NCI-H1694 (cell line): Measurements from ENCODE around the gene BMF.

ENCODE experiments used
- DNase-seq: peaks from one replicate; lab custom pipeline; 2025; lab: John Stamatoyannopoulos, UW

Gene BMF

DNA sequence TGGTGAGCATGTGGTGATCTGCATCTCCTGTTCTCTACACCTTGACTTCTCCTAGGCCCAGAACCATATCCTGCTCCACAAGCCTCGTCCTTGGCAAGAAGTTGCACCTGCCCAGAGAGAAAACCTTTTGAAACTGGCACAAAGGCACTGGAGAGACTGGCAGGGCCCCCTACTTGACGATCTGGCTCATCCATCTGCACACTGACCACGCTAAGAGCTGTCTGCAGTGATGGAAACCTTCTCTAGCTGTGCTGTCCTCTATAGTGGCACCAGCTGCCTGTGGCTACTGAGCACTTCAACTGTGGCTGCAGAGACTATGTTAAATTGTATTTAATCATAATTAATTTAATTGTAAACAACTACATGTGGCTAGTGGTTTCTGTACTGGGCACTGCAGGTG, 43.5 kb downstream of the BMF start:
- DNase-seq: no peak

DNA sequence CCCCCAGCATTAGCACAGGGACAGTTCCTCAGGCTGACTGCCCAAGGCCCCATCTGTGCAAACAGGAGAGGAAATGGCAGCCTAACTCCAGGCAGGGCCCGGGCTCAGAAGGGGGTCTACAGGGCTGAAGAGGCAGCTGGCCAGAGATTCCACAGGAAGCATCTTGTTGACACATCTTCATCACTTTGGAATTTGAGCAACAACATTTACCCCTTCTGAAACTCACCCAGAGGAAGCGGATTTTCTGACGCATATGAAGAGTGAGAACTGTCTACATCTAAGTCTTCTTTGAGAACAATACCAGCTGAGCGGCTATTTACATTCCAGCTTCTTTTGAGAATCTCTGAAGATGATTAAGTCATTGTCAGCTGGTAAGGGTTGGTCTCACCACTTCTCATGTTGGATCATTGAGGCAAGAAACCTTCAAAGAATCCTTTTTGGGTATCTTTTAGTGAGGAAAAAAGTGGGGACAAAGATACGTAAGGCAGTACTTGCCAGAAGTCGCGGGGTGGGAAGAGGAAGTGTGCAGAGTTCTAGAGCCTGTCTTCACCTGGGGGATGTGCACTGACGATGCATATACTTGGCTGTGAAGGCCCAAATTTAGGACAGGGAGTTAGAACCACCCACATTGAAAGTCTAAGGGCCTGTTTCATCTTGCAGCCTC, 44.3 kb downstream of the BMF start:
- no peak for DNase-seq

GRCh38 chr15:40063563-40064011, 45.1 kb downstream of the BMF start:
- no peak for DNase-seq

DNA sequence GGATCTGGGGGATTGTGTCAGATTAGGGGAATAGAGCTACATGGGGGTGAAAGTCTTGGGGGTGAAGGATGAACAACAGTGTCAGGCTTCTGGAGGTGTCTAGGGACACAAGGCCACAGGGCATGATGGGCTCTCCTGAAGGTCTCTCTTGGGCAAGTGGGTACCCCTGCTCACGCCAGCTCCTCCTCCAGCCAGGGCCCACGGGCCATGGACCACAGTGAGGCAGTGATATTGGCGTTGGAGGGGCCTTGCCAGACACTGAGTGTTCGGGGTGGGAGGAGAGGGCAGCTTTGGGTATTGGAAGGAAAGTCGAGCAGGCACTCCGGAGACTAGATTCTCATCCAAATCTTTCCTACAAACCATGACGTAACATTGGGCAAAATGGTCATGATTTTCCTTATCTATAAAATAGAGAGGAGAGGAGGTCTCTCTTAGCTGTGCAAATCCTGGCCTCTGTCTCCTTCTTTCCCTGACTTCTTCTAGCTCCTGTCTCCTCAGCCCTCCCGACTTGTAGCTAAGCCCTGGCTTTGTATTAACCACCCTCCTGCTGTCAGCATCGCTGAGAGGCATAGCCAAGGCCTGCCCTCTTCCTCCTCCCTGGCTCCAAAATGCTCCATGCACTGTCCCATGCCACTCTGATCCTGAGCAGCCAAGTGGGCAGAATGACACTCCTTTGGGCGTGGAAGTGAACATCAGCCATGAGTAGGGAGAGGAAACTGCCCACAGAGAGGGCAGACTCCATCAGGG, 45.7 kb downstream of the BMF start:
- DNase-seq: no peak

DNA sequence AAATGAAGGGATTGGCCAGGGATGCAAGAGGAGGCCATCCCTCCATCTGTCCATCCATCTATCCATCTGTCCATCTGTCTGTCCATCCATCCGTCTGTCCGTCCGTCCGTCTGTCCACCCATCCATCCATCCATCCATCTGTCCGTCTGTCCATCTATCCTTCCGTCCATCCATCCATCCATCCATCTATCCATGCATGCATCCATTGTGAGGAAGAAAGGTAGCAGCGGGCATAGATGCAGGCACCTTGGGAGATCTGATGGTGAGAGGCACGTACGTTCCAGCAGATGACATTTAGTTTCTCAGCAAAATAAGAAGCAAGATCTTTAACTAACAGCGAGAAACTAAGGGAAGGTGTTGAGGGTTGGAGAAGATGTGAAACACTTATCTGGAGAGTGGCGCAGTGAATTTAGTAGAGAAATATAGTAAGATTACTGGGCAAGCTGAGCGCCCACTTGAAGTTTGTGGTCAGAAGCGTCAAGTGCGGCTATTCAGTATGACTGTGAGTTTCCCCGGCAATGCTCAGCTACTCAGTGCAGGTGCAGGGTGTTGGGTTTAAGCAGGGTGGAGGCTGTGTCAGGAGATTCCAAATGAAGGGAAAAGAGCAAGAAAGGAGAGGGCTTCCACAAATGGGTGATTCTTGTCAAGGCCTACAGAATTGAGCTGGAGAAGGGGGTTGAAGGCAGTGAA, 47.3 kb downstream of the BMF start:
- no peak for DNase-seq

- no peak for DNase-seq
Measured at GRCh38 chr15:40060236-40060961, 48.3 kb downstream of the BMF start.

DNA sequence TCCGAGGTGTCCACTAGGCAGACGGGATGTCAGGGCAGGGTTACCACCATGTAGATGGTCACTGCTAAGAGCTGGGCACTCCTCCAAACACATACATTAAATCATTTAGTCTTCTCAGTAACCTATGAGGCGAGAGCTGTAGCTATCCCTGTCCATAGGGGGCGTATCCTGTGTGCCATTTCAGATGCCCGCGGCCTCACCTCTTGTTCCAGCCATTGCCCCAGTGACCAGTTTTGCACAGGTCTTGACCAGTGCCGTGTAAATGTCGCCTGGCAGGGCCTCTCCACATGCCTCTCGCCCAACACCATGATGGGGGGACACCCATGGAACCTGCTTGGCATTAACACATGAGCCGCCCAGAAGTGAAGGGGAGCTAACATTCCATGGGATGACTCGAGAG, 48.9 kb downstream of the BMF start:
- no peak for DNase-seq

- DNase-seq: no peak
Measured at GRCh38 chr15:40058476-40059140, 50.1 kb downstream of the BMF start.

- DNase-seq: no peak
Measured at GRCh38 chr15:40055576-40056293, 52.9 kb downstream of the BMF start.

DNA sequence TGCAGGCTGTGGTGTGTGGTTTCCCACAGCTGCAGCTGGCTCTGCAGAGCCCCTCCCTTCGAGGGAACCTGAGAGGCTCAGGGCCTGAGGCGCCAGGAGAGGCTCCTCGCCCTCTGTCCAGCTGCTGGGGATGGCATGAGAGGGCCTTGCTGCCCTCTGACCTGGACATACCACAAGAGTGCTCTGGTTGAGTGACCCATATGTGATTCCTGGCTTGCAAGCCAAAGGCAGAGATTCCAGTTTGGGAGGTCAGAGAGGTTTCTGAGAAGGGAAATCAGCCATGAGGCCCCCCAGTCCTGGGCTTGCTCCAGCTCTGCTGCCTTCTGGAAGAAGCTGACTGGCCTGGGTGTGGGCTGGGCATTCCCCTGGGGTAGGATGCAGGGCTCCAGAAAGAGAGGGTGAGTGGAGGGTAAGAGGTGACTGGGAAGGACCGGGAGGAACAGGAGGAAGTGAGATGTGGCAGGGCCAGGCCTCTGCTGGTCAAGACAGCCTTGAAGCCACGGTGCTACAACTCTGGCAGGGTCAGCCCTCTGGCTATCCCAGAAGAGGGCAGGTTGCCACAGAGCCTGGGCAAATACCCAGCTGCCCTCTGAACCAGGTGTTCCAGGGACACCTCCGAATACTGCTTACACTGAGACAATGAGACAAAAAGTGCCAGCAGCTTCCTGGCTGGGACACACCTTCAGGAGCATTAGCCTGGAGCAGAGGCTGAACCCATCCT, 53.7 kb downstream of the BMF start:
- no peak for DNase-seq

- no peak for DNase-seq
Measured at GRCh38 chr15:40054605-40054854, 54.1 kb downstream of the BMF start.

GRCh38 chr15:40053831-40054604, 54.7 kb downstream of the BMF start:
- no peak for DNase-seq

DNA sequence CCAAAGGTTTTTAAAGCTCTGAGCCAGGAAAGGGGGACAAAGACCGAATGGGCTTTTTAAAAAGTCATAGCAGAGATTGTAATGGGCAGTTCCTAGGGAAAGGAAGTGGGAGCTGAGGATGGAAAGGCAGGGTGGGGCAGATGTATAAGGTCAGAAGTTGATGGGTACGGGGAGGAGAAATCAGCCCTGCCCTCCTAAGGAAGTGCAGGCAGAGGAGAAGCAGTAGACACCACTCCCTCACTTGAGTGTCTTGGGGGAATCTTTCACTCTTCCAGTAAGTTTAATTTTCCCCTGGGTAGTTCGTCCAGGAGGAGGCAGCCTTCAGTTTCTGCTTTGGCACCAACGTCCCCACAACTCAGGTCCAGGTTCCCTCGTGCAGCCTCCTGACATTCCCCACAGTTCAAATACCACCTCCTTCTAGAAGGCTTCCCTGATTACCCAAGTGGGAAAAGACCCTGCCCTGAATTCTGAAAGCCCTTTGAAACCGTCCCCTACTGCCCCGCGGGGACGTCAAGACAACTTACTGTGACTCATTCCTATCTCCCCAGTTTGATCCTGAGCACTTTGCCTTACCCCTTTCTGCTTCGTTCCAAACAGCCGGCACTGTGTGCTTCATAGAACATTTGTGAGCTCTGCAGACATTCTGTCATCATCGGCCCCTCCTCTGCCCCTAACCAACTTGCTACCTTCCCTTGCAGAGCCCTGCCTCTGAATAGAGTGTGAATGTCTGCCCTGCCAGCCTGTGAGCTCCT, 55.4 kb downstream of the BMF start:
- no peak for DNase-seq

DNA sequence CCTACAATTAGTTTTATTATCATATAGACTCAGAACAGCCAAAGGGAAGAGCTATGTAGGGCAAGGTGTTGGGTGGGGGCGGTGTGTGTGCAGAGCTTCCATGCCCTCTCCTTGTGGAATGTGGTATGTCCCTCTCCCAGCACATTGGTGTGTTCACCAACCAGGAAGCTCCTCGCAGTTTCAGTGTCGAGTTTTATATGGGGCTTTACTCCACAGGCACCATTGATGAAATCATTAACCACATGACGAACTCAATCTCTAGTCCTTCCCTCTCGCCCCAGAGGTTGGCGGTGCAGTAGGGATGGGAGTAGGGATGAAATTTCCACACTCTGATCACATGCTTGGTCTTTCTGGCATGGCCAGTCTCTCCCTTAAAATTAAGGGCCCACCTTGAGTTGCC, 56.1 kb downstream of the BMF start:
- DNase-seq: no peak

DNA sequence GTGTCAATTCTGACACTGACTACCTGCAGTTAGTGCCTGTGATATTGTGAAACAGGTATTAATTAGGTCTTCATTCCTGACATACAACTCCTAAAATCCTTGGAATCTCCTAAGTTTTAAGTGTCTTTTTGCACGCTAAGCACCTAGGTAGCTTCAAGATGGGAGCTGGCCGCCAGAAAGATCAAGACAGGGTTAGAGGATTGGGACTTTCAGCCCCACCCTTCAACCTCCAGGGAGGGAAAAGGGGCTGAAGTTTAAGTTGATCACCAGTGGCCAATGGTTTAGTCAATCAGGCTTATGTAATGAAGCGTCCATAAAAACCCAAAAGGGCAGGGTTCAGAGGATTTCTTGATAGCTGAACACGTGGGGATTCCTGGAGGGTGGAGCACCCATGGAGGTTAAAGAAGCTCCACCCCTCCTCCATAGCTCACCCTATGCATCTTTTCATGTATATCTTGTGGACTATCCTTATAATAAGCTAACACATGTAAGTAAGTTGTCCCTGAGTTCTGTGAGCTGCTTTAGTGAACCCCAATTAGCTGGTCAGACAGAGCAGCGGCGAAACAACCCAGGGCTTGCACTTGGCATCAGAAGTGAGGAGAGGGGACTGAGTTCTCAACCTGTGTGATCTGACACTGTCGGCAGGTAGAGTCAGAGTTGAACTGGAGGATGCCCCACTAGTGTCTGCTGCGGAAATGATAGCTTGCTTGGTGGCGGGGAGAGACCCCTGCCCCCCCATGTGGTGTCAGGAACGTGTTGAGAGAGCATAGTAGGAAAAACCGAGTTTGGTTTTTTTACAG, 56.9 kb downstream of the BMF start:
- DNase-seq: no peak

DNA sequence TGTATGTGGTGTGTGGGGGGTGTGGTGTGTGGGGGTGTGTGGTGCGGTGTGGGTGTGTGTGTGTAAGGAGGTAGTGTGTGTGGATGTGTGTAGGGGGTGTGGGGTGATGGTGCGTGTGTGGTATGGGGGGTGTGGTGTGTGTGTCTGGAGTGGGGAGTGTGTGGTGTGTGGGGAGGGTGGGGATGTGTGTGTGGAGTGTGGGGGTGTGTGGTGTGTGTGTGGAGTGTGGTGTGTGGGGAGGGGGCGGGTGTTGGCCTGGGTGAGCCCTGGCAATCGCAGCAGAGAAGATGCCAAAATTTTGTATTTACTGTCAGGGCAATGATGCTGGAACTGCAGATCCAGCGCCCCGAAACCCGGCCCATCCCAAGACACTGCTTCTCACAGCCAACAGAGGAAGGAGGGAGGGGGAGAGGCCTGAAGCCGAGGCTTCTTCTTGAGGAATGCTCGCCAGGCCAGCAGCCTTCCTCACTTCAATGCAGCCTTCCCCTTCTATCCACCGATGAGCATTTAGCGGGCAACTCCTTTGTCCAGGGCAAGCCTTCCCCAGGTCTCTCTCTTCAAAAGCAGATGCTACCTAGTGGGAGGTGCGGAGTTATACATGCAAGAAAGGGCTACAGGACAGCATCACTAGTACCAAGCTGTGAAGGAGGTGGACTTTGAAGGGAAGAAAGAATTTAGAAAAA, 57.8 kb downstream of the BMF start:
- no peak for DNase-seq

- DNase-seq: no peak
Measured at GRCh38 chr15:40048926-40049475, 59.7 kb downstream of the BMF start.
